Measurements from ENCODE around the gene UBE2S. TPM values are rescaled to one million over a fixed set of nuclear protein-coding genes. Genes with fewer than 3 reads are reported as not detected.

UBE2S gene
- polyA plus RNA-seq, 1 donor (not counting 4 experiments of a cell fraction or from before 2014, with no cell fraction given) = 31.8 TPM

DNA sequence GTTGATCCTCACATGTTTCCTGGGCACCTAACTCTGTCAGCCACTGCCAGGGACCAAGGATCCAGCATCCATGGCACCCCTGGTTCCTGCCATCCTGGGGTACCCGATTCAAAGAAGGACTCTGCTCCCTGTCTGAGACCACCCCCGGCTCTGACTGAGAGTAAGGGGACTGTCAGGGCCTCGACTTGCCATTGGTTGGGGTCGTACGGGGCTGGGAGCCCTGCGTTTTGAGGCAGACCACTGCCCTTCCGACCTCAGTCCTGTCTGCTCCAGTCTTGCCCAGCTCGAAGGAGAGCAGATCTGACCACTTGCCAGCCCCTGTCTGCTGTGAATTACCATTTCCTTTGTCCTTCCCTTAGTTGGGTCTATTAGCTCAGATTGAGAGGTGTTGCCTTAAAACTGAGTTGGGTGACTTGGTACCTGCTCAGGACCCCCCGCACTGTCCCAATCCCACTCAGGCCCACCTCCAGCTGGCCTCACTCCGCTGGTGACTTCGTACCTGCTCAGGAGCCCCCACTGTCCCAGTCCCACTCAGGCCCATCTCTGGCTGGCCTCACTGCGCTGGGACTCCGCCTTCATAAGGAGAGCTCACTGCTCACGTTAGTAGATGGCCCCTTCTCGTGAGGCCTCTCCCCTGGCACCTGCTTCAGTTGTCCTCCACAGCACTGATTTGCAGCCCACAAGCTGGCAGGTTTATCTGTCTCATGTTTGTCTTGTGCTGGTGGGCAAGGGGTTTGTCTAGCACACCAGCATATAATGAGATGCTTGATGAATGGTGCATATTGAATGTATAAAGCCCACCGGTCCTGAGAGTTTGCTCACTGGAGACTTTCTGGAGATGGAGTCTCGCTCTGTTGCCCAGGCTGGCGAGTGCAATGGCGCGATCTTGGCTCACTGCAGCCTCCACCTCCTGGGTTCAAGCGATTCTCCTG is 17.9 kb downstream of the UBE2S start:
- TF ChIP-seq, protein P1, sequence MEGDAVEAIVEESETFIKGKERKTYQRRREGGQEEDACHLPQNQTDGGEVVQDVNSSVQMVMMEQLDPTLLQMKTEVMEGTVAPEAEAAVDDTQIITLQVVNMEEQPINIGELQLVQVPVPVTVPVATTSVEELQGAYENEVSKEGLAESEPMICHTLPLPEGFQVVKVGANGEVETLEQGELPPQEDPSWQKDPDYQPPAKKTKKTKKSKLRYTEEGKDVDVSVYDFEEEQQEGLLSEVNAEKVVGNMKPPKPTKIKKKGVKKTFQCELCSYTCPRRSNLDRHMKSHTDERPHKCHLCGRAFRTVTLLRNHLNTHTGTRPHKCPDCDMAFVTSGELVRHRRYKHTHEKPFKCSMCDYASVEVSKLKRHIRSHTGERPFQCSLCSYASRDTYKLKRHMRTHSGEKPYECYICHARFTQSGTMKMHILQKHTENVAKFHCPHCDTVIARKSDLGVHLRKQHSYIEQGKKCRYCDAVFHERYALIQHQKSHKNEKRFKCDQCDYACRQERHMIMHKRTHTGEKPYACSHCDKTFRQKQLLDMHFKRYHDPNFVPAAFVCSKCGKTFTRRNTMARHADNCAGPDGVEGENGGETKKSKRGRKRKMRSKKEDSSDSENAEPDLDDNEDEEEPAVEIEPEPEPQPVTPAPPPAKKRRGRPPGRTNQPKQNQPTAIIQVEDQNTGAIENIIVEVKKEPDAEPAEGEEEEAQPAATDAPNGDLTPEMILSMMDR (optimal IDR thresholded peaks at IDR 0.05 in 1 of 3, IDR thresholded peaks at IDR 0.05 in 1 of 3, conservative IDR thresholded peaks at IDR 0.05 in 1 of 3; ENCODE audit: extremely low read depth in 1 of 3, insufficient read depth in 2 of 3, low read length in 3 of 3) = no peak
- TF ChIP-seq EZH2 (IDR thresholded peaks at IDR 0.05; ENCODE audit: low read length) = no peak
- Histone ChIP-seq H3K36me3 (ENCODE audit: control insufficient read depth in 2 of 2, extremely low read depth in 1 of 2, insufficient read depth in 2 of 2, low read length in 2 of 2) (peaks cover 31 to 35% of the 10 kb centered on the region in 2 experiments), H3K79me2 (ENCODE audit: control insufficient read depth, insufficient read depth, low read length) (peaks cover 43% of the 10 kb centered on the region), H3K4me1 (ENCODE audit: control insufficient read depth, extremely low read depth, insufficient read depth, low read length) (peaks cover 25% of the 10 kb centered on the region), H2AFZ (ENCODE audit: control insufficient read depth, low read length) (no peak overlapping the region), H3K4me3 (ENCODE audit: control insufficient read depth in 2 of 3, extremely low read depth in 1 of 3, insufficient read depth in 2 of 3, low read depth in 1 of 3, low read length in 3 of 3) (no peak overlapping the region), H3K9me3 (ENCODE audit: control insufficient read depth, low read depth, low read length) (no peaks in the 10 kb centered on the region), H4K20me1 (ENCODE audit: control insufficient read depth, extremely low read depth, insufficient read depth, low read length) (peaks cover 44% of the 10 kb centered on the region), H3K9ac (ENCODE audit: control insufficient read depth, extremely low read depth, insufficient read depth, low read length) (peak overlapping the region; percentile 7), H3K9me1 (ENCODE audit: control insufficient read depth, extremely low read depth, insufficient read depth, low read length) (peaks cover 12% of the 10 kb centered on the region), H3K27me3 (ENCODE audit: control insufficient read depth, extremely low read depth, insufficient read depth, low read length) (no peaks in the 10 kb centered on the region), H3K27ac (ENCODE audit: control insufficient read depth, insufficient read depth, low read length) (no peak overlapping the region), H3K4me2 (ENCODE audit: control insufficient read depth, extremely low read depth, insufficient read depth, low read depth, low read length) (no peak overlapping the region)
- no peak for DNase-seq (ENCODE audit: low read depth, low spot score)
- dilution Hi-C loops (cut with MboI; ENCODE audit: extremely low pct_ligation_motif_present, low sequenced_read_pairs) = no loop called here
- FAIRE-seq = no peak

DNA sequence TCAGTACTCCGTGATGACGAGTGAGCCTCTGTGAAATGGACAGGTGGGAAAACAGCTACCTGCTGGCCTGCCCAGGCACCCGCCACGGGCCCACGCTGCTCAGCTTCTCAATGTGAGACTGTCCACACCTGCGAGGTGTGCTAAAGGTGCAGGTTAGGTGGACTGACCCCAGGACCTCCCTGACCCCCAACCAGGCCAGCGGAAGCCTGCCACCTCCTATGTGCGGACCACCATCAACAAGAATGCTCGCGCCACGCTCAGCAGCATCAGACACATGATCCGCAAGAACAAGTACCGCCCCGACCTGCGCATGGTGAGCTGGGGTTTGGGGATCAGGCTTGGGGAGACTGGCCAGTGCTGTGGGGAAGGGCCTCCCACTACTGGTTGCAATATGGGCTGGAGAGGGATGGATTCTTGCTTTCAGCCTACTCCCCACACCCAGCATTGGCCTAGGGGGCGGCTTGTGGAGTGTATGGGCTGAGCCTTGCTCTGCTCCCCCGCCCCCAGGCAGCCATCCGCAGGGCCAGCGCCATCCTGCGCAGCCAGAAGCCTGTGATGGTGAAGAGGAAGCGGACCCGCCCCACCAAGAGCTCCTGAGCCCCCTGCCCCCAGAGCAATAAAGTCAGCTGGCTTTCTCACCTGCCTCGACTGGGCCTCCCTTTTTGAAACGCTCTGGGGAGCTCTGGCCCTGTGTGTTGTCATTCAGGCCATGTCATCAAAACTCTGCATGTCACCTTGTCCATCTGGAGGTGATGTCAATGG is 19.7 kb downstream of the UBE2S start:
- H3K9me3 ChIP-seq (ENCODE audit: control insufficient read depth, low read depth, low read length) = no peaks in the 10 kb centered on the region
- TF ChIP-seq, protein P1 (optimal IDR thresholded peaks at IDR 0.05 in 1 of 3, IDR thresholded peaks at IDR 0.05 in 1 of 3, conservative IDR thresholded peaks at IDR 0.05 in 1 of 3; ENCODE audit: extremely low read depth in 1 of 3, insufficient read depth in 2 of 3, low read length in 3 of 3) = no peak
- TF ChIP-seq EZH2 (IDR thresholded peaks at IDR 0.05; ENCODE audit: low read length) = no peak
- H3K79me2 ChIP-seq (ENCODE audit: control insufficient read depth, insufficient read depth, low read length) = peaks cover 43% of the 10 kb centered on the region
- peak overlapping the region; percentile 92 for H3K9ac ChIP-seq (ENCODE audit: control insufficient read depth, extremely low read depth, insufficient read depth, low read length)
- dilution Hi-C loops (cut with MboI; ENCODE audit: extremely low pct_ligation_motif_present, low sequenced_read_pairs) = no loop called here
- peaks cover 44% of the 10 kb centered on the region for H4K20me1 ChIP-seq (ENCODE audit: control insufficient read depth, extremely low read depth, insufficient read depth, low read length)
- H3K36me3 ChIP-seq (ENCODE audit: control insufficient read depth in 2 of 2, extremely low read depth in 1 of 2, insufficient read depth in 2 of 2, low read length in 2 of 2) = peaks cover 31 to 35% of the 10 kb centered on the region in 2 experiments
- no peak for DNase-seq (ENCODE audit: low read depth, low spot score)
- no peak overlapping the region for H2AFZ ChIP-seq (ENCODE audit: control insufficient read depth, low read length)
- no peaks in the 10 kb centered on the region for H3K27me3 ChIP-seq (ENCODE audit: control insufficient read depth, extremely low read depth, insufficient read depth, low read length)
- H3K4me3 ChIP-seq (ENCODE audit: control insufficient read depth in 2 of 3, extremely low read depth in 1 of 3, insufficient read depth in 2 of 3, low read depth in 1 of 3, low read length in 3 of 3) = peak overlapping the region; percentile 76 to 97 (median 94)
- peaks cover 30% of the 10 kb centered on the region for H3K4me1 ChIP-seq (ENCODE audit: control insufficient read depth, extremely low read depth, insufficient read depth, low read length)
- peak overlapping the region; percentile 93 for H3K4me2 ChIP-seq (ENCODE audit: control insufficient read depth, extremely low read depth, insufficient read depth, low read depth, low read length)
- H3K27ac ChIP-seq (ENCODE audit: control insufficient read depth, insufficient read depth, low read length) = no peak overlapping the region
- no peak for FAIRE-seq
- H3K9me1 ChIP-seq (ENCODE audit: control insufficient read depth, extremely low read depth, insufficient read depth, low read length) = peaks cover 12% of the 10 kb centered on the region

Measured in keratinocyte (primary cell).